ENCODE measurements around the gene P2RY14. TPM values are rescaled to one million over a fixed set of nuclear protein-coding genes. Genes with fewer than 3 reads are reported as not detected.

The P2RY14 gene
- total RNA-seq, 6 experiments from 2014 or later, result not detected

- Mint-ChIP-seq H3K27ac (no peak overlapping the region), H3K4me3 (no peak overlapping the region), H3K9me3 (peaks cover 12% of the 10 kb centered on the region), H3K36me3 (ENCODE audit: low read depth) (peaks cover 6% of the 10 kb centered on the region), H3K27me3 (ENCODE audit: insufficient read depth) (no peaks in the 10 kb centered on the region), H3K4me1 (ENCODE audit: low read depth) (peaks cover 46% of the 10 kb centered on the region)
- DNase-seq, result peak; percentile 13
- TF ChIP-seq CTCF (IDR thresholded peaks at IDR 0.05), result no peak
Observed at GRCh38 chr3:151315136-151315535, 36.8 kb upstream of the P2RY14 start.

- Mint-ChIP-seq H3K4me3 (no peak overlapping the region), H3K4me1 (ENCODE audit: low read depth) (peaks cover 41% of the 10 kb centered on the region), H3K27ac (no peak overlapping the region), H3K9me3 (peaks cover 12% of the 10 kb centered on the region), H3K27me3 (ENCODE audit: insufficient read depth) (no peaks in the 10 kb centered on the region), H3K36me3 (ENCODE audit: low read depth) (peaks cover 6% of the 10 kb centered on the region)
- TF ChIP-seq CTCF (IDR thresholded peaks at IDR 0.05), result no peak
- no peak for DNase-seq
Observed at GRCh38 chr3:151314593-151314992, 36.3 kb upstream of the P2RY14 start.

GRCh38 chr3:151314137-151314536 lies 35.8 kb upstream of the P2RY14 start:
- Mint-ChIP-seq H3K9me3 (peaks cover 12% of the 10 kb centered on the region), H3K4me1 (ENCODE audit: low read depth) (peaks cover 37% of the 10 kb centered on the region), H3K36me3 (ENCODE audit: low read depth) (peaks cover 6% of the 10 kb centered on the region), H3K27me3 (ENCODE audit: insufficient read depth) (peaks cover 3% of the 10 kb centered on the region; the same call in 1 of the 2 replicates), H3K4me3 (no peak overlapping the region), H3K27ac (no peak overlapping the region)
- TF ChIP-seq CTCF (IDR thresholded peaks at IDR 0.05), result no peak
- DNase-seq, result no peak

- DNase-seq, result no peak
- peaks cover 6% of the 10 kb centered on the region for H3K36me3 Mint-ChIP-seq (ENCODE audit: low read depth)
- peaks cover 4% of the 10 kb centered on the region; the same call in 1 of the 2 replicates for H3K27me3 Mint-ChIP-seq (ENCODE audit: insufficient read depth)
- TF ChIP-seq CTCF (IDR thresholded peaks at IDR 0.05), result no peak
- peaks cover 12% of the 10 kb centered on the region for H3K9me3 Mint-ChIP-seq
- peaks cover 37% of the 10 kb centered on the region for H3K4me1 Mint-ChIP-seq (ENCODE audit: low read depth)
- no peak overlapping the region for H3K27ac Mint-ChIP-seq
- H3K4me3 Mint-ChIP-seq, result no peak overlapping the region
Observed at GRCh38 chr3:151312972-151313371, 34.6 kb upstream of the P2RY14 start.

- no peak overlapping the region for H3K27ac Mint-ChIP-seq
- DNase-seq, result no peak
- peaks cover 46% of the 10 kb centered on the region for H3K4me1 Mint-ChIP-seq (ENCODE audit: low read depth)
- H3K27me3 Mint-ChIP-seq (ENCODE audit: insufficient read depth), result peaks cover 8% of the 10 kb centered on the region; the same call in 1 of the 2 replicates
- TF ChIP-seq CTCF (IDR thresholded peaks at IDR 0.05), result no peak
- H3K4me3 Mint-ChIP-seq, result no peak overlapping the region
- no peaks in the 10 kb centered on the region for H3K36me3 Mint-ChIP-seq (ENCODE audit: low read depth)
- H3K9me3 Mint-ChIP-seq, result peaks cover 4% of the 10 kb centered on the region; the same call in 1 of the 2 replicates
Observed at GRCh38 chr3:151309566-151309965, 31.2 kb upstream of the P2RY14 start.

Data from HFFc6 (cell line).